NCI-H187 treated with DMSO at 0.1 percent for 48 hours (cell line): ENCODE results near the gene ZC3H12C.

ENCODE experiments used
- DNase-seq: peaks from one replicate; lab custom pipeline; 2025; lab: John Stamatoyannopoulos, UW

The ZC3H12C gene

DNA sequence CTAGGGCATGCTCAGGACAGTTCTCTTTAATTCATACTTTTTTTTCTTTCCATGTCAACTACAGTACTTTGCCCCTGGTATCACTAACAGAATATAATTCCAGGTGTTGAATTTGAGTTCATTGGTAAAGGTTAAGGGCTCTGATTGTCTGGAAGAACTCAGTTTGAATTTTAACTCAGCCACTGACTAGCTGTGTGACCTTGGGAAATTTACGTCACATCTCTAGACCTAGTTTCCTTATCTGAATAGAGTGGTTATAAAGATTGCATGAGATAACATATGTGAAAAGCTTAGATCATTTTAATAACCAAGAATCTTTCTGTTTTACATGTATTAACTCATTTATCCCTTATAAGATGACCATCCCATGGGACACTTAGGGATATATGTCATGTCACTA is 15.8 kb upstream of the ZC3H12C start:
- DNase-seq, result no peak

DNA sequence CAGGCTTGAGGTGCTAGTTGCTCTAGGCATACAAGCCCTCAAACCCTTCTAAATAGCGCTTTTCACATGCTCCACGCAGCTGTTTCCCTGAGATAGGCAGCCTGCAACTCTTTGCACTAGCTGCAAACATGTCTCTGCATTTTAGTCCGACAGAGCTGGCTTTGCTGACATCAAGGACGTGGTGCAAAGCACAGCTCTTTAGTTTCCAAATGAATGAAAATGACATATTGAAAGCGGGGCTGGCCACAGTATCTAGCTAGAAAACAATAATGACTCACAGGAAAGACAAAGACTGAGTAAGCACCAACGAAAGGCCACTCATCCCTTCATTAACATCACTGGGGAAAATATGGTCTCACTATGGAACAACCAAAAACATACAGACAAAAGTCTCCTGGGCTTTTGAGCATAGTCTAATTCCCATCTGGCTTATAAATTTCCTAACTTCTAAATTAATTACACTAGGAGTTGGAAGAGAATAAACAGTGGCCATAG is 15.3 kb upstream of the ZC3H12C start:
- no peak for DNase-seq

DNA sequence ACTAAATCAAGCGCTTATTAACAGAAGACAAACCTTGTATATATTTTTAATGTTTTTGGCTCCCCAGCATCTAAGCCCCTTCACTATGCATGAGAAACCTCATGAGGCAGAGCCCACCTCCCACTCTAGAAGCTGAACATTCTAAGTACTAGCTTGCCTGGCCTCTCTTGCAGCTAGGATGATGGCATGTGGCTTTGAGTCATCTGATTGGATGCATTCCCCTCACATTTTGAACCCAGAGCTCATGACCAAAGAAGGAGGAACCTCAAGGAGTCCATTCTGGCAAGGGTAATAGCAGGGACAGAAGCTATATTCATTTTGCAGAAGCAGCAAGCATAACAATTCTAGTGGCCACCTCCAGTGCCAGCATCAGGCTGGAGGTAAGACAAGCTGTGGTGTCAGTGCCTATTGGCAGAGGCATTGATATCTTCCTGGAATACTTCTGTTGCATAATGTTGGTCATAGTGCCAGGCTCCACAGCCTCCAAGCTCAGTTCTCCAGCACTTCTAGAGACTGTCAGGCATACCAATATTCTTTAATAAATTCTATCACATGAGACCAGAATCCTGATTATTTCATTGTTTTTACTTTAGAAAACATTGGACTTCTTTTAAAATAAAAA is 14.2 kb upstream of the ZC3H12C start:
- no peak for DNase-seq

DNA sequence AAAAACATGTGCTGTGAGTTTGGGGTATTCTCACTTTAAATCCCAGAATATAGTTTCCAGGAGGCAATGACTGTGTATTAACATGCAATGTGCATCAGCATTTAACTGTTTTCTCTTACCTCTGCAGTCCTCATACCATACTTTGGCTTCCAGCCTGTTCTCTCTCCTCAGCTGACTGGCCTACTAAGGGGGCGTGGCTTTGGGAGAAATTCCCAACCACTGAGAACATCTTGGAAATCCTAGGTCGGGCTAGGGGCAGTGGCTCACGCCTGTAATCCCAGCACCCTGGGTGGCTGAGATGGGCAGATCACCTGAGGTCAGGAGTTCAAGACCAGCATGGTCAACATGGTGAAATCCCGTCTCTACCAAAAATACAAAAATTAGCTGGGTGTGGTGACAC is 13.5 kb upstream of the ZC3H12C start:
- DNase-seq, result no peak

DNA sequence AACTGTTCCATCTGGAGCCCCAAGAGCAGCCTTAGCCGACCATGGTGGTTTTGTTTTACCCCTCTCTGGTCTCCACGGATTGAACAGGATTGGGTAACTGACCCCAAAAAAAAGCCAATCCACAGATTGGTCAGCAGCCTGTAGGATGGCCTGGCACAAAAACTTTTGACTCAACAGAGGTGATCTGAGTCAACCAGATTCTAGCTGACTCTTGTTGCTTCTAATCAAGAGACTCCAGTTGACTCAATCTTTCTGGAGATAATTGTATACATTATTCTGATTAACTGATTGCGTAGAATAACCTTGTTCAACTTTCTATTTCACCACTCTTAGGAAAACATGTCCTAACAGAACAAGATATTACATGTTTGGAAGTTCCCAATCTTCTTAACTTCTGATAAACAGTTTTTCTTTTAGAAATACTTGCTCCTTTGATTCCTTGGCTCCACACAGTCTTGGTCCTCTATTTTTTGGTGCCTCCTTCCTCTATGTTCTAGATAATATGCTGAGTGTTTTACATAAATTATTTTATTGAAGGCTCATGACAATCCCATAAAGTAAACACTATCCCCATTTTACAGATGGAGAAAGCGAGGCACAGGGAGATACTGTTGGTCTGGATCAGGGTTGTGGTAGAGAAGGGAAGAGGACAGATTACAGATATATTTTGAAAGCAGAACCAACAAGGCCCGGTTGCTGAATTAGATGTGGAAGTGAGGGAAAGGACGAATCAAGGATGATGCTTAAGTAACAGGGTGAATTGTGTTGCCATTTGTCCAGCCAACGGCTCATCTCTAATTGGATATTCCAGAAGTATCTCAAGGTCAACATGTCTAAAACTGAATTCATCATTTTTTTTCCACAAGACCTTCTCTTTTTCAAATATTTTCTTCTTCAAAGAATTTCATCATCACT is 11.5 kb upstream of the ZC3H12C start:
- DNase-seq, result no peak

DNA sequence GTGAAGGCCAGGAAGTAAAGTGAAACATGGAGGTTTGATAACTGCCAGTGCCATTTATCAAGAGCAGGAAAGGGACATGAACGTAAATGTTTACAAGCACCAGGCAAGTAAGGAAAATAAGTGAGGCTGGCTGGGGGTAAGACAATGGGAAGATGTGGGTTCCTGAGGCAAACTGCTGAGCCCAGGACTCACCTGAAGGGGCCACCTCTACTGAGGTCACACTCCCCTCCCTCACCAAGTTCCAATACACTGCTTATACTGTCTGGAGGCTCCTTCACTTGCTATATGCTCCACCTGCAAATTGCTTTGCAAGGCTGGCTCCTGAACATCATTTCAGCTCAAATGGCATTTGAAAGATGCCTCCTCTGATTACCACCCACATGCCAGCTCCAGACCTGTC is 10.3 kb upstream of the ZC3H12C start:
- DNase-seq, result no peak

DNA sequence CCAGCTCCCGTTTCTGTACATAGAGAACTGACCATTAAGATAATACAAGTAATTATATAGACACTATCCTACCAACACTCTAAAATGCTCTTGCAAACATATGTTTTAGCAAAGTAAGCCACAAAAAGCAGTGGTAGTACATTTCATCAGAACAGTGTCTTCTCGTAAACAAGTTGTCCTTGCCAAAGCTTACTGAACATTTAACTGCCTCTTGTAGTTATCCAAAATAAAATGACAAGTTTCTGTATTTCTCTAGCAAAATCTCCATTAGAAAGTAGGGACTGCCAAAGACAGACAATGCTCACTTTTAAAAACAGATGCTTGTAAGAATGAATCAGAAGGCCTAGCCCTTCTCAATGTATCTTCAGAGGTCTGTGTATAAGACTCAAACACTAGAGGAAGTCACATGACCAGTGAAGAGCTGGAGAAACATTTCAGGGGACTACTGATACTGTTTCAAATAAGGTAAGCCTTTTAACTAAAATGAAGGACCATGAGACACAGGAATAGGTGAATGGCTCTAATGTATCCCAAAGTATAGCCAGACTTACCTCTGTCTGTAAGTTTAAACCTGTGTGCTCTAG is 7.8 kb upstream of the ZC3H12C start:
- DNase-seq, result no peak

DNA sequence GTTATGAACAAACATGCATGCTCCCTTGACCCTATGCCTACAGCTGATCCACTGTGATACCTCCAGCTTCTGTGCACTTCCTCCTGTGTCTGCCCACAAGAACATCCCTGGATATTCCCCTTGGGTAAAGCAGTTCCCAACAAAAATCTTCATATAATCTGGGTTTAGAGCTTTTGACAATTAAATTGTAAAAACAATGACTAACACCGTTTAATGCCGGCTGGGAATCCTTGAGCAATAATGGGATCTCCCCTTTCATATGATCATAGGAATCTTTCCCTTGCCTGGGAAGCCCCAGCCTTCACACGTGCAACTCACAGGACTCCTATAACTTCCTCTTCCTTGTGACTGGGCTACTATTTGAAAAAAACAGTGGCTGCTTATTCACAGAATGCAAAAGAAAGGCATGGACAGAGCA is 6.3 kb upstream of the ZC3H12C start:
- DNase-seq, result no peak

DNA sequence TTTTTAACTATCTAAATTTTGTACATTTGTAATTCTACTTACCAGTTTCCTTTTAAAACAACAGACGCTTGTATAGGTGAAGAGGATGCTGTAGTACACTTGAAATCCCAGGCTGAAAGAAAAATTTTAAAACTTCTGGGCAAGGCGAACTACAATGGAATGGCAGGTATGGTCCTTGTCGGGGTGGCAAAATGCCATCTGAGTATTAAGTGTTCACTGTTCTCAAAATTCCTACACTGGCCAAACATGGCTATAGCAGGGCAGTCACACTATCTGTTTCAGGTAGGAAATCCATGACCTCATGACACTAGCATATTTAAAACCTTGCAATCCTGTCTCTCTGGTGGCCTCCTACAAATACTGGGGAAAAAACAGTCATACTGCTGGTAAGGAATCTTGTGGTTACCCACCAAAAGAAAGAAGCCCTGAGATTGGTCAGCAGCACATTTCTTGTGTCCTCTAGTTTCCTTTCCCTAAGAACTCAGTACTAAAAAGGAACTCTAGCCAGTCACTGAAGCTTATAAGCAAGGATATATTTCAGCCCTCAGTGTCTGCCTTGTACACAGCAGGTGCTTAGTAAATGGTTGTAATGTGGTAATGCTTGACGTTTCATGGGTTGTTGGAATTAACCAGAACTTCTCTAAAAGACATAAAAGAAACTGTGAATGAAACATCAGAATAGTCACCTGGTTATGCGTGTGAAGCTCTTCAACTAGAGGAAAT is 5.2 kb upstream of the ZC3H12C start:
- DNase-seq, result no peak

DNA sequence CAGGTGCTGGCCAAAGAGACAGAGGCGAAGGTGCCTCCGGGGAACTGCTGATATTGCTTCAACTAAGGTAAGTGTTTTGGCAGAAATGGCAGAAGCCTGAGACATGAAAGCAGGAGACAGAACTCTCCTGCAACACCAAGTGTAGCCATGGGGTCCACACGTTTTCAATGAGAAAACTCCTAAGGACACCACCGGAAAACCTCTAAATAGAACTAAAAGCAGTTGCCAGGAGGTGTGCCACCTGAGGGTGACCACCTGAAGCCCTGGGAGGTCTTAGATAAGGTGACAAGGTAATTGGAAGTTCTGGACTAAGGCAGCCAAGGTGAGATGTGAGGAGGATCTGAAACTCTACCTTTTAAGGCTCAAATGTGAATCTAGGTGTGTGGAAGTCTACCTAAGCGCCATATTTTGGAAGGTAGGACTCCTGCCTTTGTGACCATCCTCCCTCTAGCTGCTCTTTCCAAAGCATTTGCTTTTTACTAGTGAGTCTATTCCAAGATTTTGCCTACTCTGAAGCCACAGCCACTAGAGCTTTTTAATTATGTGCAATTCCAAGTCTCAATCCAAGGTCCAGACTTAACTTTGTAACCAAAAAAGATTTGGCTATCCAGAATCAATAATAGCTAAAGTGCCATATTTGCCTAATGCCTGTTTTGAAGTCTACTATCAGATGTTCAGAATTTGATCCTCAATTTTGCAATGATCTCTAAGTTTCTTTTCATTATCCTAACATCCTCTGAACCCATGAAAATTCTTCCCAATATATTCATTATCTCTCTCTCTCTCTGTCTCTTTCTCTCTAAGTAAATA is 4.5 kb upstream of the ZC3H12C start:
- DNase-seq, result no peak

DNA sequence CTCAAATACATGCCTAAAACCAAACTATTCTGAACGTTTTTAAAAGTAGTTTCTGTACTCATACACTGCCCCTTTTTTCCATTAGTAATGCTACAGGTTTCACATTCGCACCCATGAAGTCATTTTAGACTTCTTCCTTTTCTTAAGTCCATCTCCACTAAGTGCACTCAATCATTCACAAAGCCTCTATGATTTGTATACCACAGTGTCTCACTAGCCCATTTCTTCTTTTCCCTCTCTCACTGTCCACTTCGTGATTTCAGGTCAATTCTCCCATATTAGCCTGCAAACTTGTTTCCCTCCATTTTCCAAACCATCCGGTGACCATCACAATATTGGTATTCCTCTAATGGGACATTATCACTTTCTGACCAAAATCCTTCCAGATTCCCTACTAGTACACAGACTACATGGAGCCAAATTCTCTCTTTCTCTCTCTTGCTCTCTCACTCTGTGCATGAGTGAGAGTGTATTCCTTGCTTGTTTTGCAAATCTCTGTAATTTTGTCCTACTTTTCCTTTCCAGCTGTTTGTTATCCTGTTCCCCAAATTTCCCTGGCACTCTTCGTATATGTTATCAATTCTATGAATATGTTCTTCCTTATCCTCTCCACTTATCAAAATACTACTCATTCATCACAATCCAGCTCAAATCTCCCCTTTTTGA is 3.4 kb upstream of the ZC3H12C start:
- DNase-seq, result no peak

DNA sequence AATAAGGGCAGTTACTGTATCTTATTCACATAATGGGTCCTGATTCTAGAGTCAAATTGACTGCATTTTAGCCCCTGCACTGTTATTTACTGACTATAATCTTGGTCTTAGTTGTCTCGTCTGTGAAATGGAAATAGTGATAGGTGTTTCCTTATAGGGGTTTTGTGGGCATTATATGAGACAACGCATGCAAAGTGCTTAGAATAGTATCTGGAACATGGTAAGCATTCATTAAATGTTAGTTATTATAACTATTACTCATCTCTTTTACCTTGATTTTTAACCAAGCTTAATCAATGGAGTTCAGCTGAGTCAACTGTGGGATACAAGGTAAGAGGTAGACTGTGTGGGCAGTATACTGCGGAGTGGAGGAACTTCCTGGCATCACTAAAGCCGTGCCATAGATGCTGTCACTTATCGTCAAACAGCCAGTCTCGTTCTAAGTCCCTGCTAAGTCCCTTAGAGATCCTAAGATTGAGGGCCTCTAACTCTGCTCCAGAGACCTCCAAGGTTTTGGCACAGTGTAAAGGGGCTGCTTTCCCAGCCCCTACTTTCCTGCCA is 2.6 kb upstream of the ZC3H12C start:
- DNase-seq, result no peak

DNA sequence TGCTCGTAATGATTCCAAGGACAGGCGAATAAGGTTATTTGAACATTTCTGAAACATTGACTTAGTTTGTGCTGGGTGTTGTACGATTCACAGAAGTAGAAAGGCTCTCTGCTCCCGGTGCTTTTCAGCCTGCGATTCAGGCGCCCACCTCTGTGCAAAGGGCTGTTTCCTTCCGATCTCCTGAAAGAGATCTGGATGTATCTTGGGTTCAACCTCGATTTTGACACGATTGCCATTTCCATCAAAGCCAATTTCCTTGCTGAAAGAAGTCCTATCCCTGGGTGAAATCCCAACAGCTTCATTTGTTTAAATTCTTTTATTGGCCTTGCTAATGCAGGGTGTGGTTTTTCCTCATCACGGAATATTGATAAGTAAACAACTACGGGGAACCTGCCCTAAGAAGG is 1.1 kb upstream of the ZC3H12C start:
- DNase-seq, result no peak

DNA sequence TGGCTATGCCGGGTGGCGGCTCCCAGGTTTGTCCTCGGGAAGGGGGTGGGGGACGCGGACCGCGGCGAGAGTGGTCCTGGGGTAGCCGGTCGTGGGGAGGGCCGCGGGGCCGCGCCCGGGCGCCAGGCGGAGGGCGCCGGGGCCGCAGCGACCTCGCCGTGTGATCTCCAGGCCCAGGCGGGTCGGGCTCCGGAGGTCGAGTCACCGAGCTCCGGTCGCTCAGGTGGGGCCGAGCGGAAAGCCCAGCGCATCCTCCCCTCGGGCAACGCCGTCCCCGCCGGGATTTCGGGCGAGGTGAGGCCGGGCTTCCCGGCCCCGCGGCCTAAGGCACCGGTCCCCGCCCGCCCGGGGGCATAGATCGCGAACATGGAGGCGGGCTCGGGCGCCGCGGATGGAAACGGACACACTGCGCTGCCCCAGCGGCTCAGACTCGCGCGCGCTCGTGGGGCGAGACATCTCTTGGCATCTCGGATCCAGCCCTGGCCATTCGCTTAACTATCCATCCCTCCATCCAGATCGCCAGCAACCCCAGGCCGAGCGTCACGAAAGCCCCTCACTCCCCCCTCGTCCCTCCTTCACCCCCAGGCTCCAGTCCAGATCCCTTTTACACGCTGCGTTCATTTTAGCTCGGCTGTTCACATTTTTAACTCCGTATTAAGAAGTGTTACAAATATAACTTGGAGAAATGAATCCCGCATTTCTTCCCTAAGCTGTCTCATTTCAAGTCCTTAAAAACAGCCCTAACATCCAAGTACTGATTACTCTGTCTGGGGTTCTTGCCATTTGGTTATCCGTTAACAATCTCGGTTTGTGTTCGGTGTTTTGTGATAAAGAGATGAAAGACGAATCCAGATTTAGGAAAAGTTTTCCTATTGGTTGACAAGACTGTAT is 460 bp downstream of the ZC3H12C start:
- no peak for DNase-seq

DNA sequence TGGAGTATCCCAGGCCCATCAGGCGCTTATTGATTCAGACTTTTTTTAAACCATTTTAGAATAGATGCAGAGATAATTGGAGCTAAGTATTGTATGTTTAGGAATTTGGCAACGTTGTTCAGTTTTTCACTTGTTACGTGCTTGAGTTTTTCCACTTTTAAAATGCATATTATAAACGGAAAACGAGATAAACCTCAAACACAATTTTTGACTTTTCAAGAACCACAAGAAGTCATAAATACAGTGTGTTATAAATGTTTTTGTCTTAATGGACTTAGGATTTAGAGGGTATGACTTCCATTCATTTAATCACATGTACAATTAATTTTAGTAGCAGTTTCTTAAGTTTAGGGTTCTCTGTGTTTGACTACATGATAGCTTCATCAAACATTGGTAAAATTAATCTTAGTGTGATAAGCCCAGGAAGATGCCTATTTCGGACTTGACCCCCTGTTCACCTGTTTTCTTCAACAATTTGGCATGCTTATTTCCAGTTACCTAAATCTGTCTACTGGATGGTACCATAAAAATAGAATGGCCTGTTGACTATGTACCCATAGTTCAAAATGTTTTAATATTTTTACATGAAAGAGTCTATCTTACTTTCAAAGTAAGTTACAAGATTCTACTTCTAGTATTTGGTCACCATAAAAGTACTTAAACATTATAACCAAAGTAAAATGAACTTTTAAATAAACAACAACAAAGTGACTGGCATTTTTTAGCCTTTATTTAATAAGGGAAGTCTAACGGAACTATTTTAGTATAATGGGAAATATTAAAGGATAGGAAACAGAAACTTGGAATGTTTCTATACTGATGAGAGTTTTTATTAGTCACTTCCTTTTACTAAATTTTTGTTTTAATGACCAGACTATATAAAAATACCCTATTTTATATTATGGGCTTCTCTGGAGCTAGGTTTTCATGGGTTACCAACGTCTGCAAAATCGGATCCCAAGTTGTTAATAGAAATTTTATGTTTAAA is 1.4 kb downstream of the ZC3H12C start:
- DNase-seq, result no peak

DNA sequence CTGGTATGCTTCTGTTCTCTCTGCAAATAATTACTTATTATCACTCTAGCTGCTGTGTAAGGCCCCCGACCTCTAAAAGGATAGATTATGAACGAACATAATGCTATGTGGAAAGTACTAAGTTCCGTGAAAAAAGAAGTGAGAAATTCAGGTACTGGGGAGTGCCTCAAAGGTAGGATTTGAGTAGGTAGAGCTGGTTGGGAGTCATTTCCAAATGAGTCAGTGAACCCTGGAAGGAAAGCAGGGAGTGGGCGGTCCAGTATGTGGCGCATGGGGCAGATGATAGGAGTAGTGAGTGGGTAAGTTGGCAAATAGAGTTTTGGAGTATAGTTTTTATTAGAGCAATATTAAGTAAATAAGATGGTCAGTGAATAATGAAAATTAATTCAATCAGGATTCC is 2.4 kb downstream of the ZC3H12C start:
- no peak for DNase-seq

DNA sequence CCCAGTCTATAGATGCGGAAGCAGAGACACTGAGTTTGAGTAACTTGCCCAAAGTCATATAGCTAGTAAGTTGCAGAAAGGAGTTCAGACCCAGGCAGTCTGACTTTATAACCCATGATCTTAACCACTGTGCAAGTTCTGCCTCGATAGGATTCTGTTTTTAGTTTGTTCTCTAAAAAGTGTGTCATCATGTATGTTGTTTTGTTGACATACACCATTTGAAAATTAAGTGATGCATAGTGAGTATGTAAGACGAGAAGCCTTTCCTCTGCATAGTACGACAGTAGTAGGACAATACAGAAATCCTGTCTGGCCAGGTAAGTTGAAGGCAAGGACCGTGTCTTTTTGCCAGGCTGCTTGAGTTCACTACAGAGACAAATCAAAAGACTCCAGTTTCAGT is 3.3 kb downstream of the ZC3H12C start:
- no peak for DNase-seq

DNA sequence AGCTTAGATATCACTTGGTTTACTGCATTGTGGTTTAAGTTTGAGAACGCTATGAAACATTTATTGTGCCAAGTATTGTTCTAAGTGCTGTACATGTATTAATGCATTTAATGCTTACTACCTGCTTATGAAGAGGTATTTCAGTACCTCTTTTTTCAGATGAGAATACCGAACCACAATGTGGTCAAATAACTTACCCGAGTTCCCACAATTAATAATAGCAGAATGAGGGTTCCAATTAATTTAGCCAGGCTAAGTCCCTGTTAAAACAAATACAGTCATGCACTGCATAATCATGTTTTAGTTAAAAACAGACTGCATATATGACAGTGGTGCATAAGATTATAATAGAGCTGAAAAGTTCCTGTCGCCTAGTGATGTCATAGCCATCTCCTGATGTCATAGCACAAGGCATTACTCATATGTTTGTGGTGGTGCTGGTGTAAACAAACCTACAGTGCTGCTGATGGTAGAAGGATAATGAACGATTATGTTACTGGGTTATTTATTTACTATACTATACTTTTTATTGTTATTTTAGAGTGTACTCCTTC is 4.3 kb downstream of the ZC3H12C start:
- DNase-seq, result no peak
